ENCODE measurements around the gene MAPT. TPM values are rescaled to one million over a fixed set of nuclear protein-coding genes. Genes with fewer than 3 reads are reported as not detected.
"Not testable (repeated sequence)": the region's sequence is repeated elsewhere in the genome, so short reads cannot be mapped to it uniquely, and the experiment has no call there.

Gene MAPT
- total and polyA plus RNA-seq, 9 donors, result 3.8 to 8.8 (median 5.8) TPM

- no peak overlapping the region for H3K4me3 ChIP-seq (ENCODE audit: low read length)
- H3K27ac ChIP-seq (ENCODE audit: low read length), result no peak overlapping the region
- no peaks in the 10 kb centered on the region for H3K9me3 ChIP-seq (replicated peaks; ENCODE audit: control insufficient read depth, low read depth, low read length)
- H3K36me3 ChIP-seq (ENCODE audit: control insufficient read depth, insufficient read depth, low read length), result no peaks in the 10 kb centered on the region
- H3K27me3 ChIP-seq (ENCODE audit: control insufficient read depth, insufficient read depth, low read length), result peaks cover 2% of the 10 kb centered on the region
- DNase-seq, result no peak
- WGBS (ENCODE audit: insufficient coverage), result 75% methylated on average over 20 of the region's 33 CpGs
- peaks cover 18% of the 10 kb centered on the region for H3K4me1 ChIP-seq (ENCODE audit: control insufficient read depth, insufficient read depth, low read length)
Measured at GRCh38 chr17:46009681-46010596, 115.6 kb downstream of the MAPT start.

GRCh38 chr17:46010597-46011186, 116.3 kb downstream of the MAPT start:
- WGBS (ENCODE audit: insufficient coverage), result 76% methylated on average over 13 of the region's 16 CpGs

GRCh38 chr17:46011711-46012505, 117.6 kb downstream of the MAPT start:
- H3K27me3 ChIP-seq (ENCODE audit: control insufficient read depth, insufficient read depth, low read length), result peaks cover 2% of the 10 kb centered on the region
- no peaks in the 10 kb centered on the region for H3K9me3 ChIP-seq (replicated peaks; ENCODE audit: control insufficient read depth, low read depth, low read length)
- no peak for DNase-seq
- no peak overlapping the region for H3K4me3 ChIP-seq (ENCODE audit: low read length)
- 77% methylated on average over 28 of the region's 28 CpGs for WGBS (ENCODE audit: insufficient coverage)
- no peaks in the 10 kb centered on the region for H3K36me3 ChIP-seq (ENCODE audit: control insufficient read depth, insufficient read depth, low read length)
- H3K27ac ChIP-seq (ENCODE audit: low read length), result no peak overlapping the region
- H3K4me1 ChIP-seq (ENCODE audit: control insufficient read depth, insufficient read depth, low read length), result peaks cover 26% of the 10 kb centered on the region

More at GRCh38 chr17:46010597-46011186, 116.3 kb downstream of the MAPT start:
- H3K9me3 ChIP-seq (replicated peaks; ENCODE audit: control insufficient read depth, low read depth, low read length), result no peaks in the 10 kb centered on the region
- no peak overlapping the region for H3K4me3 ChIP-seq (ENCODE audit: low read length)
- no peak for DNase-seq
- H3K27ac ChIP-seq (ENCODE audit: low read length), result no peak overlapping the region
- H3K36me3 ChIP-seq (ENCODE audit: control insufficient read depth, insufficient read depth, low read length), result no peaks in the 10 kb centered on the region
- peaks cover 18% of the 10 kb centered on the region for H3K4me1 ChIP-seq (ENCODE audit: control insufficient read depth, insufficient read depth, low read length)
- H3K27me3 ChIP-seq (ENCODE audit: control insufficient read depth, insufficient read depth, low read length), result peaks cover 2% of the 10 kb centered on the region

GRCh38 chr17:46012506-46013079, 118.2 kb downstream of the MAPT start:
- no peak for DNase-seq
- peaks cover 2% of the 10 kb centered on the region for H3K27me3 ChIP-seq (ENCODE audit: control insufficient read depth, insufficient read depth, low read length)
- WGBS (ENCODE audit: insufficient coverage), result 86% methylated on average over 8 of the region's 11 CpGs

GRCh38 chr17:46013127-46013501, 118.8 kb downstream of the MAPT start:
- H3K27me3 ChIP-seq (ENCODE audit: control insufficient read depth, insufficient read depth, low read length), result peaks cover 2% of the 10 kb centered on the region
- no peak for DNase-seq
- WGBS (ENCODE audit: insufficient coverage), result 79% methylated on average over 5 of the region's 7 CpGs
- no peaks in the 10 kb centered on the region for H3K9me3 ChIP-seq (replicated peaks; ENCODE audit: control insufficient read depth, low read depth, low read length)
- H3K4me3 ChIP-seq (ENCODE audit: low read length), result no peak overlapping the region
- H3K36me3 ChIP-seq (ENCODE audit: control insufficient read depth, insufficient read depth, low read length), result no peaks in the 10 kb centered on the region
- H3K4me1 ChIP-seq (ENCODE audit: control insufficient read depth, insufficient read depth, low read length), result peaks cover 27% of the 10 kb centered on the region
- H3K27ac ChIP-seq (ENCODE audit: low read length), result no peak overlapping the region

More at GRCh38 chr17:46012506-46013079, 118.2 kb downstream of the MAPT start:
- no peaks in the 10 kb centered on the region for H3K36me3 ChIP-seq (ENCODE audit: control insufficient read depth, insufficient read depth, low read length)
- H3K4me3 ChIP-seq (ENCODE audit: low read length), result no peak overlapping the region
- no peaks in the 10 kb centered on the region for H3K9me3 ChIP-seq (replicated peaks; ENCODE audit: control insufficient read depth, low read depth, low read length)
- H3K27ac ChIP-seq (ENCODE audit: low read length), result no peak overlapping the region
- peaks cover 27% of the 10 kb centered on the region for H3K4me1 ChIP-seq (ENCODE audit: control insufficient read depth, insufficient read depth, low read length)

GRCh38 chr17:46013502-46014165, 119.3 kb downstream of the MAPT start:
- H3K9me3 ChIP-seq (replicated peaks; ENCODE audit: control insufficient read depth, low read depth, low read length), result no peaks in the 10 kb centered on the region
- peaks cover 27% of the 10 kb centered on the region for H3K4me1 ChIP-seq (ENCODE audit: control insufficient read depth, insufficient read depth, low read length)
- DNase-seq, result peak; percentile 80
- H3K27ac ChIP-seq (ENCODE audit: low read length), result no peak overlapping the region
- no peaks in the 10 kb centered on the region for H3K36me3 ChIP-seq (ENCODE audit: control insufficient read depth, insufficient read depth, low read length)
- no peak overlapping the region for H3K4me3 ChIP-seq (ENCODE audit: low read length)
- H3K27me3 ChIP-seq (ENCODE audit: control insufficient read depth, insufficient read depth, low read length), result peaks cover 2% of the 10 kb centered on the region
- 40% methylated on average over 9 of the region's 9 CpGs for WGBS (ENCODE audit: insufficient coverage)

- not testable (repeated sequence) for DNase-seq; H3K27me3 ChIP-seq (ENCODE audit: control insufficient read depth, insufficient read depth, low read length); H3K27ac ChIP-seq (ENCODE audit: low read length); H3K9me3 ChIP-seq (replicated peaks; ENCODE audit: control insufficient read depth, low read depth, low read length); H3K4me3 ChIP-seq (ENCODE audit: low read length)
- Histone ChIP-seq H3K36me3 (ENCODE audit: control insufficient read depth, insufficient read depth, low read length) (peaks cover 12% of the 10 kb centered on the region), H3K4me1 (ENCODE audit: control insufficient read depth, insufficient read depth, low read length) (peaks cover 14% of the 10 kb centered on the region)
- 96% methylated on average over 4 of the region's 8 CpGs for WGBS (ENCODE audit: insufficient coverage)
Measured at GRCh38 chr17:46019408-46019925, 125.1 kb downstream of the MAPT start.

GRCh38 chr17:46020023-46020761, 125.8 kb downstream of the MAPT start:
- H3K36me3 ChIP-seq (ENCODE audit: control insufficient read depth, insufficient read depth, low read length), result peaks cover 18% of the 10 kb centered on the region
- no peak overlapping the region for H3K4me3 ChIP-seq (ENCODE audit: low read length)
- no peak overlapping the region for H3K27ac ChIP-seq (ENCODE audit: low read length)
- H3K9me3 ChIP-seq (replicated peaks; ENCODE audit: control insufficient read depth, low read depth, low read length), result no peaks in the 10 kb centered on the region
- 79% methylated on average over 10 of the region's 14 CpGs for WGBS (ENCODE audit: insufficient coverage)
- DNase-seq, result no peak
- H3K4me1 ChIP-seq (ENCODE audit: control insufficient read depth, insufficient read depth, low read length), result peaks cover 14% of the 10 kb centered on the region
- no peaks in the 10 kb centered on the region for H3K27me3 ChIP-seq (ENCODE audit: control insufficient read depth, insufficient read depth, low read length)

GRCh38 chr17:46020998-46021397, 126.6 kb downstream of the MAPT start:
- H3K27me3 ChIP-seq (ENCODE audit: control insufficient read depth, insufficient read depth, low read length), result no peaks in the 10 kb centered on the region
- WGBS (ENCODE audit: insufficient coverage), result 65% methylated on average over 11 of the region's 12 CpGs
- H3K4me1 ChIP-seq (ENCODE audit: control insufficient read depth, insufficient read depth, low read length), result peaks cover 15% of the 10 kb centered on the region
- H3K27ac ChIP-seq (ENCODE audit: low read length), result no peak overlapping the region
- peaks cover 25% of the 10 kb centered on the region for H3K36me3 ChIP-seq (ENCODE audit: control insufficient read depth, insufficient read depth, low read length)
- DNase-seq, result no peak
- no peak overlapping the region for H3K4me3 ChIP-seq (ENCODE audit: low read length)
- no peaks in the 10 kb centered on the region for H3K9me3 ChIP-seq (replicated peaks; ENCODE audit: control insufficient read depth, low read depth, low read length)

Measured in muscle of leg (tissue), 11 donors.